Thyroid gland (tissue), 4 donors: ENCODE results near the gene ANTXR2. TPM values are rescaled to one million over a fixed set of nuclear protein-coding genes. Genes with fewer than 3 reads are reported as not detected.

Source experiments
- DNase-seq, 2 donors: peaks; one replicate each; pipeline ENCODE4 v3.0.0-alpha.2; 2019
- H3K27ac ChIP-seq, 3 donors: fragments of 200-600 bp; sonication (generic); 1 replicate in 2 of 3; 2 replicates in 1 of 3; pipeline ENCODE4 v1.5.1; 2016 to 2019; ENCODE audit warnings: mild to moderate bottlenecking in 1 of 3, moderate library complexity in 1 of 3
- H3K27me3 ChIP-seq: fragments of 200-600 bp; sonication (generic); one replicate; pipeline ENCODE4 v1.5.1; 2019
- H3K36me3 ChIP-seq, 2 donors: fragments of 200-600 bp; sonication (generic); one replicate each; pipeline ENCODE4 v1.5.1; 2016 to 2019
- H3K4me1 ChIP-seq, 2 donors: fragments of 200-600 bp; sonication (generic); one replicate each; pipeline ENCODE4 v1.5.1; 2017 to 2019
- H3K4me3 ChIP-seq, 3 donors: fragments of 200-600 bp; sonication (generic); replicated peaks in 1 of 3; 1 replicate in 2 of 3; 2 replicates in 1 of 3; pipeline ENCODE4 v1.5.1; 2016; ENCODE audit warnings: mild to moderate bottlenecking in 1 of 3
- H3K9me3 ChIP-seq: fragments of 200-600 bp; sonication (generic); one replicate; pipeline ENCODE4 v1.5.1; 2017
- POLR2A ChIP-seq, 2 donors: fragments of 450-650 bp; IDR thresholded peaks; one replicate each; pipeline ENCODE4 v1.6.1; 2017; ENCODE audit warnings: antibody characterized with exemption in 2 of 2, mild to moderate bottlenecking in 2 of 2, moderate library complexity in 1 of 2
- WGBS, 2 donors: methylation state at CpG; one replicate each; pipeline ENCODE4 v1.1.5; 2017; 5-methylcytosine and 5-hydroxymethylcytosine counted together
- intact Hi-C: fragments of 100-400 bp; cut with DNase I; formaldehyde crosslinking; loops from one replicate; pipeline ENCODE4 v1.15.1; 2023
- total RNA-seq, 4 donors: library from RNA; depleted of rRNA; stranded (reverse); fragments of >200 nt; gene quantifications; one replicate each; pipeline ENCODE4 v1.2.3, GENCODE V29; 2016
- TF ChIP-seq, protein P1 (sequence below), 6 experiments: fragments of 200-600 bp in 3 of 6; fragments of 450-650 bp in 3 of 6; sonication (generic) in 3 of 6; IDR thresholded peaks; one replicate each; pipeline ENCODE4 v1.5.1; 2016 to 2019; ENCODE audit warnings: antibody characterized with exemption in 6 of 6, mild to moderate bottlenecking in 2 of 6, inconsistent platforms in 1 of 6, moderate library complexity in 1 of 6

Gene ANTXR2
- total RNA-seq, 4 donors from 2014 or later: 21.2 to 46.1 (median 24.3) TPM

GRCh38 chr4:79872738-79873137 is 200.3 kb downstream of the ANTXR2 start:
- Histone ChIP-seq H3K4me3 (no peak overlapping the region), H3K27me3 (no peaks in the 10 kb centered on the region), H3K36me3 (no peaks in the 10 kb centered on the region), H3K27ac (no peak overlapping the region), H3K9me3 (no peaks in the 10 kb centered on the region), H3K4me1 (no peaks in the 10 kb centered on the region)
- no peak for TF ChIP-seq POLR2A (IDR thresholded peaks at IDR 0.05)
- TF ChIP-seq, protein P1, sequence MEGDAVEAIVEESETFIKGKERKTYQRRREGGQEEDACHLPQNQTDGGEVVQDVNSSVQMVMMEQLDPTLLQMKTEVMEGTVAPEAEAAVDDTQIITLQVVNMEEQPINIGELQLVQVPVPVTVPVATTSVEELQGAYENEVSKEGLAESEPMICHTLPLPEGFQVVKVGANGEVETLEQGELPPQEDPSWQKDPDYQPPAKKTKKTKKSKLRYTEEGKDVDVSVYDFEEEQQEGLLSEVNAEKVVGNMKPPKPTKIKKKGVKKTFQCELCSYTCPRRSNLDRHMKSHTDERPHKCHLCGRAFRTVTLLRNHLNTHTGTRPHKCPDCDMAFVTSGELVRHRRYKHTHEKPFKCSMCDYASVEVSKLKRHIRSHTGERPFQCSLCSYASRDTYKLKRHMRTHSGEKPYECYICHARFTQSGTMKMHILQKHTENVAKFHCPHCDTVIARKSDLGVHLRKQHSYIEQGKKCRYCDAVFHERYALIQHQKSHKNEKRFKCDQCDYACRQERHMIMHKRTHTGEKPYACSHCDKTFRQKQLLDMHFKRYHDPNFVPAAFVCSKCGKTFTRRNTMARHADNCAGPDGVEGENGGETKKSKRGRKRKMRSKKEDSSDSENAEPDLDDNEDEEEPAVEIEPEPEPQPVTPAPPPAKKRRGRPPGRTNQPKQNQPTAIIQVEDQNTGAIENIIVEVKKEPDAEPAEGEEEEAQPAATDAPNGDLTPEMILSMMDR (IDR thresholded peaks at IDR 0.05): no peak
- WGBS, 2 donors: 87 to 98% methylated on average over 1 of the region's 1 CpG
- no peak for DNase-seq
- intact Hi-C loops: no loop called here

- no peak overlapping the region for H3K4me3 ChIP-seq
- H3K27me3 ChIP-seq: no peaks in the 10 kb centered on the region
- H3K4me1 ChIP-seq: no peaks in the 10 kb centered on the region
Observed at GRCh38 chr4:79871961-79872360, 201.1 kb downstream of the ANTXR2 start.

DNA sequence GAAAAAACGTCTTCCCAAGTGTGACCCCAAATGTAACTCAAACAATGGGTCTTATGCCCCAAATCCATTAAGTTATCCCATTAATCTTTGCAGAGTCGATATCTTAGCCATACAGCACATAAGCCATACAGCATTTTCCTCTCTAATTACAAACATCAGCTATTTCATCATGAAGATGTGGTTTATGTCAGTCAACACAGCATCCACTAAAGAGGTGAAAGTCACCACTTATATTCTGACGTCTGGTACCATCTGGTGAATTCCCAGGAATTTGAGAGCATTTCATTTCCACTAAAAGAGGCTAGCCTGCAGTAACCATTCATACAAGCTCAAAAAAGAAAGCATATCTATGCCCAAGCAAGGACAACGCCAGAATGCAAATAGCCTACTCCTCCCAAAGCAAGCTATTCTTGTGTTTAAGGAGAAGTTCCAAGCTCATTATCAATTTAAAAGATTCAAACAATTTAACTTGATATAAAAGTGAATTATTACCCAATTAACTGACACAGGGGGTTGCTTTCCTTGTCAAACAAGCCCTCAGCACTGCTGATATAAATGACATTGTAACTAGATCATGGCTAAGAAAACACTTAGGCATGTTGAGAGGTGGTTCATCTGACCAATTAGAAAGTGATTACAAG is 203.3 kb downstream of the ANTXR2 start:
- 68 to 70% methylated on average over 4 of the region's 4 CpGs for WGBS, 2 donors
- no peaks in the 10 kb centered on the region for H3K27me3 ChIP-seq
- H3K36me3 ChIP-seq: no peaks in the 10 kb centered on the region
- H3K27ac ChIP-seq: no peak overlapping the region
- TF ChIP-seq POLR2A (IDR thresholded peaks at IDR 0.05): no peak
- TF ChIP-seq, protein P1 (IDR thresholded peaks at IDR 0.05): no peak
- no peaks in the 10 kb centered on the region for H3K4me1 ChIP-seq
- no peak overlapping the region for H3K4me3 ChIP-seq
- no peaks in the 10 kb centered on the region for H3K9me3 ChIP-seq
- intact Hi-C loops: no loop called here
- DNase-seq: no peak

More at GRCh38 chr4:79871961-79872360, 201.1 kb downstream of the ANTXR2 start:
- no peak overlapping the region for H3K27ac ChIP-seq
- TF ChIP-seq, protein P1 (IDR thresholded peaks at IDR 0.05): no peak
- TF ChIP-seq POLR2A (IDR thresholded peaks at IDR 0.05): no peak
- H3K36me3 ChIP-seq: no peaks in the 10 kb centered on the region
- intact Hi-C loops: no loop called here
- H3K9me3 ChIP-seq: no peaks in the 10 kb centered on the region
- no peak for DNase-seq
- 48 to 56% methylated on average over 3 of the region's 3 CpGs for WGBS, 2 donors

DNA sequence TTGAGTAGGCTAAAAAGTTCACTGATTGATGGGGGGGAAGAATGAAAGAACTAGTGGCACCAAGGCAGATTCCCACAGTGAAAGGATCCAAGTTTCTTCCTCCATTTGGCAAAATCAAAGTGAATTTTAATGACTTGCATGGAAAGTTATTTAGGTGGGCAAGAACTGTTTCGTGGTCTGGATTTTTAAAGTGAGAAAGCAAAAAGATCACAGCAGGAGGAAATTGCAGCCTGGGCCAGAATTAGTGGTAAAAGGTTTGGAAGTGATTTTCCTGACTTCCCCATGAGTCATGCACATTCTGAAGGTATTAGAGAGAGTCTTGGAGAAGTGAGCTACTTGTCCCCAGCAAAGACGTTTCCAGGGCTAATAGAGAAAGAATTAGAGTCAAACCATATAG is 207.8 kb downstream of the ANTXR2 start:
- Histone ChIP-seq H3K4me3 (no peak overlapping the region), H3K27ac (no peak overlapping the region), H3K4me1 (no peaks in the 10 kb centered on the region), H3K27me3 (no peaks in the 10 kb centered on the region), H3K9me3 (no peaks in the 10 kb centered on the region), H3K36me3 (no peaks in the 10 kb centered on the region)
- no peak for TF ChIP-seq POLR2A (IDR thresholded peaks at IDR 0.05)
- TF ChIP-seq, protein P1 (IDR thresholded peaks at IDR 0.05): no peak
- DNase-seq: no peak
- WGBS, 2 donors: 48 to 52% methylated on average over 2 of the region's 2 CpGs
- intact Hi-C loops: no loop called here

DNA sequence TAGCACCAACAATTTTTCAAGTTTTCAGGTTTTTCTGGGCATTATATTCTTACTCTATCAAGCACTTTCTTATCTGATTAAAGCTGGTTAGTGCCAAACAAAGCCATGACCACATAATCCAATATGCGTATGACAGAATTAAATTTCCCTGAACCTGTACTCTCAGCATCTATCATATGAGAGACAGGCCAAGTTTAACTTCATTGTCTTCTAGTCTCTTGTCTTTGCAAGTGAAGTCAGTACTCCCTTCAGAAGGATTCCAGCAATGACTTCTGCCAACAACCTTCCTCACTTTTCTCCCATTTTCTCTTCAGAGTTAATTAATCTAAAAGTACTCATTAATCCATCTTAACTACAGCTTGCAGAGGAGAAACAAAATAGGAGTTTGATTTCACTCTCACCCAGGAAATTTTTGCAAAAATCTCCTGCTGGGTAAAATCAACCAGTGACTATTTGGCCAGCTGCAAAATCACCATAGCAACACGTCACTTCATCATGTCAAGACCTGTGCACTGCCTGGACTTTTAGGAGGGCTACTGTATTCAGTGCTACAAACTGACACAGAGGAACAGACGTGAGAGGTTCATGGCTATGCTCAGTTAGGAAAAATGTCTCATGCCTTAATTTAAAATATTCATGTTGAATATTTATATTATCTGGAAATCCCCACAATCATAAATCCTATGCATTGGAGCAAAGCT is 208.4 kb downstream of the ANTXR2 start:
- Histone ChIP-seq H3K4me1 (no peaks in the 10 kb centered on the region), H3K36me3 (no peaks in the 10 kb centered on the region), H3K4me3 (no peak overlapping the region), H3K9me3 (no peaks in the 10 kb centered on the region), H3K27ac (no peak overlapping the region), H3K27me3 (no peaks in the 10 kb centered on the region)
- TF ChIP-seq POLR2A (IDR thresholded peaks at IDR 0.05): no peak
- TF ChIP-seq, protein P1 (IDR thresholded peaks at IDR 0.05): no peak
- WGBS, 2 donors: 74 to 80% methylated on average over 3 of the region's 3 CpGs
- intact Hi-C loops: no loop called here
- DNase-seq: no peak
